ENCODE results near the gene ZGPAT. TPM values are rescaled to one million over a fixed set of nuclear protein-coding genes. Genes with fewer than 3 reads are reported as not detected.

ZGPAT gene
- total and polyA plus RNA-seq, 2 of the 13 experiments (the other 11 are each of a cell fraction or from before 2014, with no cell fraction given) = 23.0 to 41.9 TPM

DNA sequence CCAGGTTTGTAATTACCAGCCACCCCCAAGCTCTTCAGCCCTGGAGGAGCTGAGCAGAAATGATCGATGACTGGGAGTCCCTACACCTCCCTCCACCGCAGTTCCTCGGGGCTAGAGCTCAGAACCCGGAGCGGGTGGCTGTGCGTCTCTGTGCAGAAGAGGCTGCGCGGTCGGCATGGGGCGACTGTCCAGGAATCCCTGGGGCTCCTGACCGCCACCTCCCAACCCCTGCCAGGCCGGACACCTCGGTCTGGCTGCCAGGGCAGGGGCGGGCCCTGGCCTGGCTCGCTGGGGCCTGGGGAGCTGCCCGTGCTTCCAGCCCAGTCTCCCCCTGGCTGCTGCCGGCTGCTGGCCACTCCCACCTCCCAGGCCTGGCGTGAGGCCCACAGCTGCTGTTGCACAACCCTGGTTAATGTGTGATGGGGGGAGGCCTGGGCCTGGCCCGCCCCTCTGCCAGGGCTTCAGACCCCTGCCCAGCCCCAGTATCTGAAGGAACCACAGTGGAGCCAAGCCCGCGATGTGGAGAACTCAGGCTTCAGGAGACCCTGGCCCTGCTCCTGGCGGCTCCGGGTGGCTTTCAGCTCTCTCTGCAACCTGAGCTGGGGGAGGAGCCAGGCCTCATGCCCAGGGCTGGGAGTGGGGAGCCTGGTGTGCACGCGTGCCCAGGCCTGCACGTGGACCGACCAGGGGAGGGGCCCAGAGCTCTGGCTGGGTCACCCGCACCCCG, 33.0 kb downstream of the ZGPAT start (continued):
- TF ChIP-seq, protein P1, sequence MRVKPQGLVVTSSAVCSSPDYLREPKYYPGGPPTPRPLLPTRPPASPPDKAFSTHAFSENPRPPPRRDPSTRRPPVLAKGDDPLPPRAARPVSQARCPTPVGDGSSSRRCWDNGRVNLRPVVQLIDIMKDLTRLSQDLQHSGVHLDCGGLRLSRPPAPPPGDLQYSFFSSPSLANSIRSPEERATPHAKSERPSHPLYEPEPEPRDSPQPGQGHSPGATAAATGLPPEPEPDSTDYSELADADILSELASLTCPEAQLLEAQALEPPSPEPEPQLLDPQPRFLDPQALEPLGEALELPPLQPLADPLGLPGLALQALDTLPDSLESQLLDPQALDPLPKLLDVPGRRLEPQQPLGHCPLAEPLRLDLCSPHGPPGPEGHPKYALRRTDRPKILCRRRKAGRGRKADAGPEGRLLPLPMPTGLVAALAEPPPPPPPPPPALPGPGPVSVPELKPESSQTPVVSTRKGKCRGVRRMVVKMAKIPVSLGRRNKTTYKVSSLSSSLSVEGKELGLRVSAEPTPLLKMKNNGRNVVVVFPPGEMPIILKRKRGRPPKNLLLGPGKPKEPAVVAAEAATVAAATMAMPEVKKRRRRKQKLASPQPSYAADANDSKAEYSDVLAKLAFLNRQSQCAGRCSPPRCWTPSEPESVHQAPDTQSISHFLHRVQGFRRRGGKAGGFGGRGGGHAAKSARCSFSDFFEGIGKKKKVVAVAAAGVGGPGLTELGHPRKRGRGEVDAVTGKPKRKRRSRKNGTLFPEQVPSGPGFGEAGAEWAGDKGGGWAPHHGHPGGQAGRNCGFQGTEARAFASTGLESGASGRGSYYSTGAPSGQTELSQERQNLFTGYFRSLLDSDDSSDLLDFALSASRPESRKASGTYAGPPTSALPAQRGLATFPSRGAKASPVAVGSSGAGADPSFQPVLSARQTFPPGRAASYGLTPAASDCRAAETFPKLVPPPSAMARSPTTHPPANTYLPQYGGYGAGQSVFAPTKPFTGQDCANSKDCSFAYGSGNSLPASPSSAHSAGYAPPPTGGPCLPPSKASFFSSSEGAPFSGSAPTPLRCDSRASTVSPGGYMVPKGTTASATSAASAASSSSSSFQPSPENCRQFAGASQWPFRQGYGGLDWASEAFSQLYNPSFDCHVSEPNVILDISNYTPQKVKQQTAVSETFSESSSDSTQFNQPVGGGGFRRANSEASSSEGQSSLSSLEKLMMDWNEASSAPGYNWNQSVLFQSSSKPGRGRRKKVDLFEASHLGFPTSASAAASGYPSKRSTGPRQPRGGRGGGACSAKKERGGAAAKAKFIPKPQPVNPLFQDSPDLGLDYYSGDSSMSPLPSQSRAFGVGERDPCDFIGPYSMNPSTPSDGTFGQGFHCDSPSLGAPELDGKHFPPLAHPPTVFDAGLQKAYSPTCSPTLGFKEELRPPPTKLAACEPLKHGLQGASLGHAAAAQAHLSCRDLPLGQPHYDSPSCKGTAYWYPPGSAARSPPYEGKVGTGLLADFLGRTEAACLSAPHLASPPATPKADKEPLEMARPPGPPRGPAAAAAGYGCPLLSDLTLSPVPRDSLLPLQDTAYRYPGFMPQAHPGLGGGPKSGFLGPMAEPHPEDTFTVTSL (CRISPR knock-in tag; IDR thresholded peaks at IDR 0.05; ENCODE audit: borderline replicate concordance) = peak; percentile 35; the same call in 1 of the 2 replicates
- TF ChIP-seq, protein P2, sequence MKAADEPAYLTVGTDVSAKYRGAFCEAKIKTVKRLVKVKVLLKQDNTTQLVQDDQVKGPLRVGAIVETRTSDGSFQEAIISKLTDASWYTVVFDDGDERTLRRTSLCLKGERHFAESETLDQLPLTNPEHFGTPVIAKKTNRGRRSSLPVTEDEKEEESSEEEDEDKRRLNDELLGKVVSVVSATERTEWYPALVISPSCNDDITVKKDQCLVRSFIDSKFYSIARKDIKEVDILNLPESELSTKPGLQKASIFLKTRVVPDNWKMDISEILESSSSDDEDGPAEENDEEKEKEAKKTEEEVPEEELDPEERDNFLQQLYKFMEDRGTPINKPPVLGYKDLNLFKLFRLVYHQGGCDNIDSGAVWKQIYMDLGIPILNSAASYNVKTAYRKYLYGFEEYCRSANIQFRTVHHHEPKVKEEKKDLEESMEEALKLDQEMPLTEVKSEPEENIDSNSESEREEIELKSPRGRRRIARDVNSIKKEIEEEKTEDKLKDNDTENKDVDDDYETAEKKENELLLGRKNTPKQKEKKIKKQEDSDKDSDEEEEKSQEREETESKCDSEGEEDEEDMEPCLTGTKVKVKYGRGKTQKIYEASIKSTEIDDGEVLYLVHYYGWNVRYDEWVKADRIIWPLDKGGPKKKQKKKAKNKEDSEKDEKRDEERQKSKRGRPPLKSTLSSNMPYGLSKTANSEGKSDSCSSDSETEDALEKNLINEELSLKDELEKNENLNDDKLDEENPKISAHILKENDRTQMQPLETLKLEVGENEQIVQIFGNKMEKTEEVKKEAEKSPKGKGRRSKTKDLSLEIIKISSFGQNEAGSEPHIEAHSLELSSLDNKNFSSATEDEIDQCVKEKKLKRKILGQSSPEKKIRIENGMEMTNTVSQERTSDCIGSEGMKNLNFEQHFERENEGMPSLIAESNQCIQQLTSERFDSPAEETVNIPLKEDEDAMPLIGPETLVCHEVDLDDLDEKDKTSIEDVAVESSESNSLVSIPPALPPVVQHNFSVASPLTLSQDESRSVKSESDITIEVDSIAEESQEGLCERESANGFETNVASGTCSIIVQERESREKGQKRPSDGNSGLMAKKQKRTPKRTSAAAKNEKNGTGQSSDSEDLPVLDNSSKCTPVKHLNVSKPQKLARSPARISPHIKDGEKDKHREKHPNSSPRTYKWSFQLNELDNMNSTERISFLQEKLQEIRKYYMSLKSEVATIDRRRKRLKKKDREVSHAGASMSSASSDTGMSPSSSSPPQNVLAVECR (CRISPR knock-in tag; IDR thresholded peaks at IDR 0.05; ENCODE audit: borderline replicate concordance) = peak; percentile 98; the same call in 1 of the 2 replicates
- TF ChIP-seq SRSF4 (IDR thresholded peaks at IDR 0.05; ENCODE audit: low read depth, low read length, poor library complexity, severe bottlenecking) (no peak), SNAPC2 (CRISPR knock-in tag; IDR thresholded peaks at IDR 0.05) (0 out of 2 replicates have a peak, but pooled peaks have one; percentile 84), U2AF2 (IDR thresholded peaks at IDR 0.05; ENCODE audit: low read depth, low read length) (peak; percentile 52; the same call in 1 of the 2 replicates), PRMT3 (CRISPR knock-in tag; IDR thresholded peaks at IDR 0.05; ENCODE audit: borderline replicate concordance, low read depth) (peak; percentile 77; the same call in 1 of the 2 replicates), MED8 (CRISPR knock-in tag; IDR thresholded peaks at IDR 0.05; ENCODE audit: insufficient replicate concordance) (peak; percentile 97), MXD4 (CRISPR knock-in tag; IDR thresholded peaks at IDR 0.05) (peak; percentile 96; the same call in 1 of the 2 replicates), ATM (IDR thresholded peaks at IDR 0.05; ENCODE audit: borderline replicate concordance) (no peak), ZNF816 (CRISPR knock-in tag; IDR thresholded peaks at IDR 0.05; ENCODE audit: borderline replicate concordance) (peak; percentile 41), ZSCAN29 (CRISPR knock-in tag; conservative IDR thresholded peaks at IDR 0.05) (peak; percentile 87), SKI (IDR thresholded peaks at IDR 0.05; ENCODE audit: partially characterized antibody) (peak; percentile 93), XBP1 (CRISPR knock-in tag; IDR thresholded peaks at IDR 0.05) (peak; percentile 94; the same call in 1 of the 2 replicates), IKZF1 (IDR thresholded peaks at IDR 0.05) (no peak)
- TF ChIP-seq, protein P3, sequence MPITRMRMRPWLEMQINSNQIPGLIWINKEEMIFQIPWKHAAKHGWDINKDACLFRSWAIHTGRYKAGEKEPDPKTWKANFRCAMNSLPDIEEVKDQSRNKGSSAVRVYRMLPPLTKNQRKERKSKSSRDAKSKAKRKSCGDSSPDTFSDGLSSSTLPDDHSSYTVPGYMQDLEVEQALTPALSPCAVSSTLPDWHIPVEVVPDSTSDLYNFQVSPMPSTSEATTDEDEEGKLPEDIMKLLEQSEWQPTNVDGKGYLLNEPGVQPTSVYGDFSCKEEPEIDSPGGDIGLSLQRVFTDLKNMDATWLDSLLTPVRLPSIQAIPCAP (CRISPR knock-in tag; IDR thresholded peaks at IDR 0.05; ENCODE audit: low read depth) = no peak; the same call in 1 of the 2 replicates
- TF ChIP-seq, protein P4, sequence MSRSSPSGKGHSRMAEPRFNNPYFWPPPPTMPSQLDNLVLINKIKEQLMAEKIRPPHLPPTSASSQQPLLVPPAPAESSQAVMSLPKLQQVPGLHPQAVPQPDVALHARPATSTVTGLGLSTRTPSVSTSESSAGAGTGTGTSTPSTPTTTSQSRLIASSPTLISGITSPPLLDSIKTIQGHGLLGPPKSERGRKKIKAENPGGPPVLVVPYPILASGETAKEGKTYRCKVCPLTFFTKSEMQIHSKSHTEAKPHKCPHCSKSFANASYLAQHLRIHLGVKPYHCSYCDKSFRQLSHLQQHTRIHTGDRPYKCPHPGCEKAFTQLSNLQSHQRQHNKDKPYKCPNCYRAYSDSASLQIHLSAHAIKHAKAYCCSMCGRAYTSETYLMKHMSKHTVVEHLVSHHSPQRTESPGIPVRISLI (CRISPR knock-in tag; IDR thresholded peaks at IDR 0.05; ENCODE audit: borderline replicate concordance) = peak; percentile 45; the same call in 1 of the 2 replicates
